Astrocyte of the spinal cord (primary cell): ENCODE measurements around the gene JAK2.
"Not testable (repeated sequence)": the region's sequence is repeated elsewhere in the genome, so short reads cannot be mapped to it uniquely, and the experiment has no call there.

Experiments used
- DNase-seq: peaks from one replicate; pipeline ENCODE4 v3.0.0; 2011; ENCODE audit warnings: low read depth, low spot score
- H3K4me3 ChIP-seq: 2 replicates; pipeline ENCODE4 v1.5.1; 2011; ENCODE audit warnings: low read depth, mild to moderate bottlenecking, low read length, moderate library complexity
- in situ Hi-C: cut with HindIII; loops from 2 replicates; pipeline ENCODE4 v1.10.0; 2017; ENCODE audit warnings: low sequenced_read_pairs
- TF ChIP-seq, protein P1 (sequence below): IDR thresholded peaks from 2 replicates; pipeline ENCODE4 v1.5.1; 2012; ENCODE audit warnings: low read depth, mild to moderate bottlenecking, low read length, inconsistent platforms

The JAK2 gene

DNA sequence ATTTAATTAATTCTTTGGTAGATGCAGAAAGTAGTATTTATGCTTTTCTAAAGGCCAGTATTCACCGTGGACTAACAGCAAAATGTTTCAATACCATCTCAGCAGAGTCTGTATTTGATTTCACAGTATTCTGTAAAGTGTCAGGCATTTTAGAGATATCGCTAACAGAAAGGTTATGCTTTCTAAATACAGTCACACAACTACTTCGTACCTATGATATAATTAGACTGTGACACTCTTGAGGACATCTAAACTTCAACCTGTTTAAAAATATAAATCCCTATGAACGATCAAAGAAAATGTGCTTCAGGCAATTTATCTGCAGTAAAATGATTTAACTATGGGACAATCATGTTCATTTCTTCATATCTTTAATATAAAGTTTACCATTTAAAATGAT is 41.7 kb upstream of the JAK2 start:
- in situ Hi-C loops: no loop called here
- no peak overlapping the region for H3K4me3 ChIP-seq
- TF ChIP-seq, protein P1, sequence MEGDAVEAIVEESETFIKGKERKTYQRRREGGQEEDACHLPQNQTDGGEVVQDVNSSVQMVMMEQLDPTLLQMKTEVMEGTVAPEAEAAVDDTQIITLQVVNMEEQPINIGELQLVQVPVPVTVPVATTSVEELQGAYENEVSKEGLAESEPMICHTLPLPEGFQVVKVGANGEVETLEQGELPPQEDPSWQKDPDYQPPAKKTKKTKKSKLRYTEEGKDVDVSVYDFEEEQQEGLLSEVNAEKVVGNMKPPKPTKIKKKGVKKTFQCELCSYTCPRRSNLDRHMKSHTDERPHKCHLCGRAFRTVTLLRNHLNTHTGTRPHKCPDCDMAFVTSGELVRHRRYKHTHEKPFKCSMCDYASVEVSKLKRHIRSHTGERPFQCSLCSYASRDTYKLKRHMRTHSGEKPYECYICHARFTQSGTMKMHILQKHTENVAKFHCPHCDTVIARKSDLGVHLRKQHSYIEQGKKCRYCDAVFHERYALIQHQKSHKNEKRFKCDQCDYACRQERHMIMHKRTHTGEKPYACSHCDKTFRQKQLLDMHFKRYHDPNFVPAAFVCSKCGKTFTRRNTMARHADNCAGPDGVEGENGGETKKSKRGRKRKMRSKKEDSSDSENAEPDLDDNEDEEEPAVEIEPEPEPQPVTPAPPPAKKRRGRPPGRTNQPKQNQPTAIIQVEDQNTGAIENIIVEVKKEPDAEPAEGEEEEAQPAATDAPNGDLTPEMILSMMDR: no peak
- DNase-seq: no peak

DNA sequence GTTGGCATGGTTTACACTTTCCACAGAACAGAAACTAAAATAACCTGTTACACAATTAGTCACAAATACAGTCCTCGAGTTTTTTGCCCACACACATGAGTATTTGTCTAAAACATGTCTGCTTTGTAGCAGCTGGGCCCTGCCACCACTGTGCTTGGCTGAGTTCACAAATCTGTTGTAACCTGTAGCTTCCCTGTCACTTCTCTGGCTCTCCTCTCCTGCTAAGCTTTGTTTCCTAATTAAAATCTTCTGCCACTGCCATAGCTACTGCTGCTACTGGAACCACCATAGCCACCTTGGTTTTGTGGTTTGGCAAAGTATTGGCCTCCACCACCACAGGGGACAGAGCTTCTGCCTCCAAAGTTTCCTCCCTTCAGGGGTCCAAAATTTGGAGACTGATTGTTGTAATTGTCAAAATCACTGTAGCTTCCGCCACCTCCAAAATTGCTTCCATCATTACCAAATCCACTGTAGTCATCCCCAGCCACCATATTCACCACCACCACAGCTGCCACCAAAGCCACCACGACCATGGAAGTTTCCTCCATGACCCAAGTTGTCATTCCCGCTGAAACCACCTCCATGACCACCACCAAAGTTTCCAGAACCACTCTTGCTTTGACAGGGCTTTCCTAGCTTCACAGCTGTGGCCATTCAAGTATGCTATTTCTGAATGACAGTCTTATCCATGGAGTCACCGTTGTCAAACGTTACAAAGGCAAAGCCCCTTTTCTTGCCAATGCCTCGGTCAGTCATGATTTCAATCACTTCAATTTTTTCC is 40.5 kb upstream of the JAK2 start:
- in situ Hi-C loops, H3K4me3 ChIP-seq, DNase-seq: not testable (repeated sequence)

DNA sequence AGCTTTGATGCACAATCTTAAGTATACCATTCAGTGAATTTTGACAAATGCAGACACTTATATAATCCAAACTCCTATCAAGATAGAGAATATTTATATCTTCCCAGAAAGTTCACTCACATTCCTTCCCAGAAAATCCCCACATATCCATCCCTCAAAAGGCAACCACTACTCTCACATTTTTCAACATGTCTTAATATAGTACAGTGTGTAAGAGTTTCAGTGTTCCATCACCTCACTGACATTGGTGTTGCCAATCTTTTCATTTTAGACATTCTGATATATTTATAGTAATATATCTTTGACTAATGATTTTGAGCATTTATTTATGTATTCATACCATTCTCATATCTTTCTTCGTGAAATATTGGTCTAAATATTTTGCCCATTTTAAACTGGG is 38.1 kb upstream of the JAK2 start:
- TF ChIP-seq, protein P1: no peak
- no peak overlapping the region for H3K4me3 ChIP-seq
- in situ Hi-C loops: no loop called here
- no peak for DNase-seq

DNA sequence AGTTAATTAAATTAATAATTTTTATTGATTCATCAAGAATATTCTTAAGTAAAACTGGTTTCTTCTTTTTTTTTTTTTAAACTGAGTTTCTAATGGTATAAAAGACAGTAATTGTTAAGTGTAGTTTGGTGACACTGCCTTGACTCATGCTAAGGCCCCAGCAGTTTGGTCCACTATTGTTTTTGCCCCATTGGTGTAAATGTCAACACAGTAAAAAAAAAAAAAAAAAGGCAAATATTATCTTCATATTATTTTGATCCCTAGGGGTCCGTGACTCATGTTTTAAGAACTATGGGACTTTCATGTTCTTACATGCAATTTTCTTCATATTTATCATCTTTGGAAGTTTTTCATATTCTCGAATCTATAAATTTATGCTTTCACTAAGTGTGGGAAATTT is 29.2 kb upstream of the JAK2 start:
- TF ChIP-seq, protein P1: no peak
- no peak overlapping the region for H3K4me3 ChIP-seq
- in situ Hi-C loops: no loop called here
- DNase-seq: peak; percentile 68

DNA sequence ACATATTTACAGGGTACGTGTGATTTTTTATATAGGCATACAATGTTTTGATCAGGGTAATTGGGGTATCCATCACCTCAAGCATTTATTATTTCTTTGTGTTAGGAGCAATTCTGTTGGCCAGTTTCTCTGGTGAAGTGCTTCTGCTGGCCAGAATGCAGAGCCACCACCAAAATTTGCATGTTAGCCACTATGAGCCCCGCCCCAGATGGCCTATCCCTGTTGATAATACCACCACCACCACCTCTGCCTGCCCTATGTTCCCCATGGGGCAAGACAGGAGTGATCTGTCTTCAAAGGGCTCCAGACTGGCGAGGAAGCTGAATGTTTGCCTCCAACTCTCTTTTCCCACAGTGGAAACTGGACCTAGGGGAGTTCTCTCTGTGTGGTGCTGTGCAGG is 26.0 kb upstream of the JAK2 start:
- no peak overlapping the region for H3K4me3 ChIP-seq
- in situ Hi-C loops: no loop called here
- no peak for DNase-seq
- TF ChIP-seq, protein P1: no peak

DNA sequence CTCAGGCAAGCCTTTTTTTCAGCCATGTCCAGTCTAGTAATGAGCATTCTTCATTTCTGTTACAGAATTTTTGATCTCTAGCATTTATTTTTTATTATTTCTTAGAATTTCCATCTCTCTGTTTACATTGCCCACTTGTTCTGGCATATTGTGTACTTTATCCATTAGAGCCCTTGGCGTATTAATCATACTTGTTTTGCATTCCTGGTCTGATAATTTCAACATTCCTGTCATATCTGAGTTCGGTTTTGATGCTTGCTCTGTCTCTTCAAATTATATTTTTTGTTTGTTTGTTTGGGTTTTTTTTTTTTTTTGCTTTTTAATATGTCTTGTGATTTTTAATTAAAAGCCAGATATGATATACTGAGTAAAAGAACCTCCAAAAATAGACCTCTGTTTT is 23.0 kb upstream of the JAK2 start:
- H3K4me3 ChIP-seq: no peak overlapping the region
- TF ChIP-seq, protein P1: no peak
- no peak for DNase-seq
- in situ Hi-C loops: no loop called here

DNA sequence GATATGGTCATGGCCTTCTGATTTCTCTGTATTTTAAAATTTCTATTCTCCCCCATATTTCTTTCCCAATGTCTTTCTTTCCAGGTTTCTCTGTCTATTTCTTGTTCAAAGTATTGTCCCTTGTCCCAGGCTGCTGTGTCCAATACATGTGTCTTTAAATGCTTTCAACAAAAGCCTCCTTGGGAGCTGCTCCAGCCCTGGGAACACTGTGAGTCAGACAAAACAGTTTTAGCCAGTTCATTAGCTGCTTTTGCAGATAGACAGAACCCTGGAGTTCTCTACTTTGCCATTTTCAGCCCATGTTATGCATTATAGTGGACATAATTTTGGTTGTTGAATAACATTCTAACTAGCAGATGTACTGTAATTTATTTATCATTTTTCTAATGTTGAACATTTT is 20.5 kb upstream of the JAK2 start:
- TF ChIP-seq, protein P1: no peak
- H3K4me3 ChIP-seq: no peak overlapping the region
- in situ Hi-C loops: no loop called here
- no peak for DNase-seq
